GM23248 (cell line): ENCODE data around the gene MAGEA9. TPM values are rescaled to one million over a fixed set of nuclear protein-coding genes. Genes with fewer than 3 reads are reported as not detected.
A peak's percentile ranks its signal among the peaks of the same experiment; 100 is the strongest.

Experiments
- DNase-seq: peaks from one replicate; pipeline ENCODE4 v3.0.0-alpha.2; 2015
- H2AFZ ChIP-seq: fragments of 200-600 bp; sonication (generic); 2 replicates; pipeline ENCODE4 v1.6.1; 2016; ENCODE audit warnings: antibody characterized with exemption
- H3F3A ChIP-seq: fragments of 200-600 bp; sonication (generic); 2 replicates; pipeline ENCODE4 v1.6.1; 2016; ENCODE audit warnings: mild to moderate bottlenecking, antibody characterized with exemption, mixed run types; ENCODE audit not compliant: insufficient read depth
- H3K27ac ChIP-seq: fragments of 200-600 bp; sonication (generic); 2 replicates; pipeline ENCODE4 v1.5.1; 2016; ENCODE audit warnings: mild to moderate bottlenecking
- H3K27me3 ChIP-seq: fragments of 200-600 bp; sonication (generic); replicated peaks from 2 replicates; pipeline ENCODE4 v1.6.1; 2016; ENCODE audit warnings: mild to moderate bottlenecking; ENCODE audit not compliant: insufficient read depth
- H3K36me3 ChIP-seq: fragments of 200-600 bp; sonication (generic); 2 replicates; pipeline ENCODE4 v1.6.1; 2016; ENCODE audit warnings: low read depth, mild to moderate bottlenecking
- H3K4me1 ChIP-seq: fragments of 200-600 bp; sonication (generic); 2 replicates; pipeline ENCODE4 v1.6.1; 2016; ENCODE audit warnings: mild to moderate bottlenecking; ENCODE audit not compliant: insufficient read depth
- H3K4me2 ChIP-seq: fragments of 200-600 bp; sonication (generic); one replicate; pipeline ENCODE4 v1.6.1; 2016; ENCODE audit warnings: mild to moderate bottlenecking; ENCODE audit not compliant: unreplicated experiment
- H3K4me3 ChIP-seq: fragments of 200-600 bp; sonication (generic); 2 replicates; pipeline ENCODE4 v1.5.1; 2016; ENCODE audit warnings: mild to moderate bottlenecking
- H3K79me2 ChIP-seq: fragments of 200-600 bp; sonication (generic); 2 replicates; pipeline ENCODE4 v1.6.1; 2016; ENCODE audit warnings: mild to moderate bottlenecking; ENCODE audit not compliant: insufficient read depth
- H3K9ac ChIP-seq: fragments of 200-600 bp; sonication (generic); 2 replicates; pipeline ENCODE4 v1.6.1; 2016; ENCODE audit warnings: mild to moderate bottlenecking
- H3K9me2 ChIP-seq: fragments of 200-600 bp; sonication (generic); 2 replicates; pipeline ENCODE4 v1.6.1; 2016; ENCODE audit warnings: mixed run types, mild to moderate bottlenecking, moderate library complexity; ENCODE audit not compliant: insufficient read depth
- H3K9me3 ChIP-seq: fragments of 200-600 bp; sonication (generic); one replicate; pipeline ENCODE4 v1.6.1; 2017; ENCODE audit warnings: low read depth
- H4K20me1 ChIP-seq: fragments of 200-600 bp; sonication (generic); 2 replicates; pipeline ENCODE4 v1.6.0; 2016; ENCODE audit not compliant: insufficient read depth
- EZH2 ChIP-seq: fragments of 200-600 bp; sonication (generic); IDR thresholded peaks from 2 replicates; pipeline ENCODE4 v1.6.1; 2018; ENCODE audit warnings: antibody characterized with exemption, mild to moderate bottlenecking; ENCODE audit not compliant: insufficient read depth, poor library complexity, severe bottlenecking
- EZH2phosphoT487 ChIP-seq: fragments of 200-600 bp; sonication (generic); IDR thresholded peaks from 2 replicates; pipeline ENCODE4 v1.6.1; 2018; ENCODE audit warnings: antibody characterized with exemption, moderate library complexity, mild to moderate bottlenecking, low read depth; ENCODE audit not compliant: insufficient read depth
- WGBS, 2 experiments: methylation state at CpG; one replicate each; pipeline ENCODE4 v1.1.6; 2015 to 2017; ENCODE audit warnings: low lambda C conversion rate in 2 of 2, low coverage in 1 of 2; ENCODE audit errors: missing lambda C conversion rate in 2 of 2; 5-methylcytosine and 5-hydroxymethylcytosine counted together
- in situ Hi-C: fragments of 300-500 bp; cut with MboI; formaldehyde crosslinking; loops from 2 replicates; pipeline ENCODE4 v1.15.0; 2020
- polyA plus RNA-seq: library from polyadenylated mRNA; unstranded; fragments of >200 nt; fragmentation: Nextera tagmentation; extraction: Ambion mirVana; gene quantifications from 2 replicates; pipeline ENCODE4 v1.2.1, GENCODE V29; 2016
- total RNA-seq: library from RNA; depleted of rRNA; stranded (reverse); fragments of >200 nt; shearing (Covaris generic); gene quantifications from 2 replicates; pipeline ENCODE4 v1.2.3, GENCODE V29; 2014

Gene MAGEA9
- total and polyA plus RNA-seq, 2 experiments from 2014 or later = not detected

- in situ Hi-C loops = no loop called here
- 20 to 40% methylated on average over 6 to 7 of the region's 12 CpGs for WGBS, 2 experiments
Measured at GRCh38 chrX:149807747-149808458, 26.2 kb downstream of the MAGEA9 start.

GRCh38 chrX:149818652-149819051 is 36.9 kb downstream of the MAGEA9 start:
- WGBS, 2 experiments = 56 to 100% methylated on average over 1 of the region's 1 CpG
- in situ Hi-C loops = no loop called here

More at GRCh38 chrX:149807747-149808458, 26.2 kb downstream of the MAGEA9 start:
- H3K9me3 ChIP-seq = no peaks in the 10 kb centered on the region
- no peak for DNase-seq
- H3K4me1 ChIP-seq = no peaks in the 10 kb centered on the region
- no peaks in the 10 kb centered on the region for H3K27me3 ChIP-seq
- no peak overlapping the region for H3K27ac ChIP-seq
- no peaks in the 10 kb centered on the region for H3K79me2 ChIP-seq
- H3K36me3 ChIP-seq = no peaks in the 10 kb centered on the region
- no peak overlapping the region for H3K4me3 ChIP-seq
- no peak for TF ChIP-seq EZH2
- no peak for TF ChIP-seq EZH2phosphoT487
- no peaks in the 10 kb centered on the region for H3F3A ChIP-seq
- H3K9me2 ChIP-seq = no peaks in the 10 kb centered on the region
- H2AFZ ChIP-seq = no peak overlapping the region
- H4K20me1 ChIP-seq = no peaks in the 10 kb centered on the region
- H3K4me2 ChIP-seq = no peak overlapping the region
- no peak overlapping the region for H3K9ac ChIP-seq

GRCh38 chrX:149819371-149819770 is 37.6 kb downstream of the MAGEA9 start:
- in situ Hi-C loops = no loop called here
- no peak overlapping the region for H3K27ac ChIP-seq
- no peaks in the 10 kb centered on the region for H3K79me2 ChIP-seq
- H3K27me3 ChIP-seq = no peaks in the 10 kb centered on the region
- no peaks in the 10 kb centered on the region for H3K4me1 ChIP-seq
- WGBS, 2 experiments = 13 to 38% methylated on average over 2 of the region's 2 CpGs
- no peak overlapping the region for H3K9ac ChIP-seq
- no peaks in the 10 kb centered on the region for H3K9me3 ChIP-seq
- no peak overlapping the region for H2AFZ ChIP-seq
- H4K20me1 ChIP-seq = no peaks in the 10 kb centered on the region
- no peak overlapping the region for H3K4me3 ChIP-seq
- no peak overlapping the region for H3K4me2 ChIP-seq
- TF ChIP-seq EZH2phosphoT487 (no peak), EZH2 (no peak)
- no peak for DNase-seq
- H3K9me2 ChIP-seq = no peaks in the 10 kb centered on the region
- no peaks in the 10 kb centered on the region for H3F3A ChIP-seq
- no peaks in the 10 kb centered on the region for H3K36me3 ChIP-seq

More at GRCh38 chrX:149818652-149819051, 36.9 kb downstream of the MAGEA9 start:
- Histone ChIP-seq H3K9ac (no peak overlapping the region), H3K9me3 (no peaks in the 10 kb centered on the region), H3K27ac (no peak overlapping the region), H3K79me2 (no peaks in the 10 kb centered on the region), H3K4me2 (no peak overlapping the region), H3K4me1 (no peaks in the 10 kb centered on the region), H3K4me3 (no peak overlapping the region), H3K27me3 (no peaks in the 10 kb centered on the region), H3K9me2 (no peaks in the 10 kb centered on the region), H4K20me1 (no peaks in the 10 kb centered on the region), H2AFZ (no peak overlapping the region), H3F3A (no peaks in the 10 kb centered on the region), H3K36me3 (no peaks in the 10 kb centered on the region)
- DNase-seq = no peak
- TF ChIP-seq EZH2 = no peak
- no peak for TF ChIP-seq EZH2phosphoT487

GRCh38 chrX:149825424-149825823 is 43.7 kb downstream of the MAGEA9 start:
- Histone ChIP-seq H3K36me3 (no peaks in the 10 kb centered on the region), H3K27ac (no peak overlapping the region), H3K4me2 (no peak overlapping the region), H3K9ac (no peak overlapping the region), H3K4me1 (peaks cover 6% of the 10 kb centered on the region; the same call in 1 of the 2 replicates), H3K9me3 (no peaks in the 10 kb centered on the region), H3K4me3 (no peak overlapping the region), H3F3A (no peaks in the 10 kb centered on the region), H3K27me3 (no peaks in the 10 kb centered on the region), H4K20me1 (no peaks in the 10 kb centered on the region), H2AFZ (no peak overlapping the region), H3K9me2 (no peaks in the 10 kb centered on the region), H3K79me2 (no peaks in the 10 kb centered on the region)
- peak; percentile 12 for DNase-seq
- 0 to 3% methylated on average over 1 to 3 of the region's 3 CpGs for WGBS, 2 experiments
- TF ChIP-seq EZH2 (no peak), EZH2phosphoT487 (no peak)
- in situ Hi-C loops = no loop called here
